Parathyroid adenoma (tissue), 2 donors: Measurements from ENCODE around the gene PTGES2.
A peak's percentile ranks its signal among the peaks of the same experiment; 100 is the strongest.

Experiments
- H2AFZ ChIP-seq: fragments of 300-600 bp; sonication (generic); one replicate; pipeline ENCODE4 v1.7.0; 2017; ENCODE audit warnings: antibody characterized with exemption, mild to moderate bottlenecking
- H3K27ac ChIP-seq: fragments of 300-600 bp; sonication (generic); one replicate; pipeline ENCODE4 v1.7.0; 2017
- H3K27me3 ChIP-seq: fragments of 300-600 bp; sonication (generic); one replicate; pipeline ENCODE4 v1.7.0; 2017; ENCODE audit warnings: low read length; ENCODE audit not compliant: control insufficient read depth, insufficient read depth
- H3K36me3 ChIP-seq: fragments of 300-600 bp; sonication (generic); one replicate; pipeline ENCODE4 v1.7.0; 2017; ENCODE audit warnings: low read length; ENCODE audit not compliant: control insufficient read depth, insufficient read depth
- H3K4me1 ChIP-seq: fragments of 300-600 bp; sonication (generic); one replicate; pipeline ENCODE4 v1.7.0; 2017; ENCODE audit warnings: control low read depth
- H3K4me2 ChIP-seq: fragments of 300-600 bp; sonication (generic); one replicate; pipeline ENCODE4 v1.7.0; 2017; ENCODE audit warnings: low read length
- H3K4me3 ChIP-seq: fragments of 300-600 bp; sonication (generic); one replicate; pipeline ENCODE4 v1.7.0; 2017; ENCODE audit warnings: low read depth, low read length
- H3K79me2 ChIP-seq: fragments of 300-600 bp; sonication (generic); one replicate; pipeline ENCODE4 v1.7.0; 2017; ENCODE audit warnings: control low read depth
- H3K9ac ChIP-seq: fragments of 300-600 bp; sonication (generic); one replicate; pipeline ENCODE4 v1.7.0; 2017; ENCODE audit warnings: mild to moderate bottlenecking
- H3K9me3 ChIP-seq: fragments of 300-600 bp; sonication (generic); one replicate; pipeline ENCODE4 v1.7.0; 2017; ENCODE audit warnings: low read length; ENCODE audit not compliant: control insufficient read depth
- TF ChIP-seq, protein P1 (sequence below): fragments of 300-600 bp; sonication (generic); IDR thresholded peaks from one replicate; pipeline ENCODE4 v1.7.0; 2017; ENCODE audit warnings: antibody characterized with exemption, mild to moderate bottlenecking
- donor health status: primary hyperparathyroidism.

PTGES2 gene

DNA sequence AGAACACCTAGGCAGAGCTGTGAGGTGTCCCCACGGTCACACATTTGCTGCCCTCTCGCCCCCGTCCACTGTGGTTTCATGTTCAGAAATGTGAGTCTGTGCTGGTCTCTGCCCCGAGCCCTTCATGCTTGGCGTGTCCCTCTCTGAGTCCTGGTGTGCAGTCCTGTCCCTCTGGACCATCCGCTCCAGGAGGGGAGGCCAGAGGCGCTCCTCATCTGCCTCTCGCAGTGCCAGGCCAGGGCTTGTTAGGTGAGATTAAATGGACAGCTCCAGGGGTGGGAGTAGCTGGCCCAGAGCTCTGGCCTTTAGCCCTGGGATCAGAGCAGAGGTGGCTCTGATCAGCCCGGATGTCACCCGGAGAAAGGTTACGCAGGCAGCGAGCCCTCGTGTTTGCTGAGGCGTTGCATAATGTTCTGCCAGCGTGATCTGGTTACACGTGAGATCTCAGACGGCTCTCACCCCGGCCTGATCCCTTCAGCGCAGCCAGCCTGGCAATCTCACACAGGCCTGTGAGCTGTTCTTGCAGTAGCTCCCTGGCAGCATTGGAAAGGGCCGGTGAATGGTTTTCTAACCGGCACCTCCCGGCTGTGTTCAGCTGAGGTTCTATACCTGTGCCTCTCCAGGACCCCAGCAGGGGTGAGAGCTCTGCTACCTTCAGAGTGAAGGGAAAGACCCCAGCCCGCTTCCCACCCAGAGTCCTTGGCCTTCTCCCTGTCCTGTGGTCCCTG lies 24.5 kb downstream of the PTGES2 start:
- Histone ChIP-seq H3K4me1 (peaks cover 26% of the 10 kb centered on the region), H3K9ac (no peak overlapping the region)

DNA sequence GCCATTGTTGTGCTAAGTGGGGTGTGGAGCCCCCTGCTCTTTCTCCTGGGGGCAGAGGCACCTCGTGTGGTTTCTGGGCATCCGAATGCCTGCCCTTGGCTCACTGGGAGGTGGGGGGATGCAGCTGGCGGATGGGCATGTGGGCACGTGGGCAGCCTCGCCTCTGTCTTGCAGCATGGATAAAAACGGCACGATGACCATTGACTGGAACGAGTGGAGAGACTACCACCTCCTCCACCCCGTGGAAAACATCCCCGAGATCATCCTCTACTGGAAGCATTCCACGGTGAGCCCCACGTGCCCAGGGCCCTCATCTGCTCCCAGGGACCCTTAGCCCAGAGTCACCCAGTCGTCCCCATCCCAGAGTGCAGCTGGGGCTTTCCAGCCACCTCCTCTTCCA lies 25.3 kb downstream of the PTGES2 start:
- Histone ChIP-seq H3K27ac (peak overlapping the region; percentile 72), H3K9ac (no peak overlapping the region), H3K4me3 (no peak overlapping the region)

More for the DNA sequence above, 24.5 kb downstream of the PTGES2 start:
- Histone ChIP-seq H3K27me3 (no peaks in the 10 kb centered on the region), H3K4me3 (no peak overlapping the region), H3K27ac (peak overlapping the region; percentile 72), H3K36me3 (no peaks in the 10 kb centered on the region), H3K9me3 (no peaks in the 10 kb centered on the region), H3K4me2 (peak overlapping the region; percentile 38), H3K79me2 (peaks cover 12% of the 10 kb centered on the region), H2AFZ (no peak overlapping the region)
- TF ChIP-seq, protein P1, sequence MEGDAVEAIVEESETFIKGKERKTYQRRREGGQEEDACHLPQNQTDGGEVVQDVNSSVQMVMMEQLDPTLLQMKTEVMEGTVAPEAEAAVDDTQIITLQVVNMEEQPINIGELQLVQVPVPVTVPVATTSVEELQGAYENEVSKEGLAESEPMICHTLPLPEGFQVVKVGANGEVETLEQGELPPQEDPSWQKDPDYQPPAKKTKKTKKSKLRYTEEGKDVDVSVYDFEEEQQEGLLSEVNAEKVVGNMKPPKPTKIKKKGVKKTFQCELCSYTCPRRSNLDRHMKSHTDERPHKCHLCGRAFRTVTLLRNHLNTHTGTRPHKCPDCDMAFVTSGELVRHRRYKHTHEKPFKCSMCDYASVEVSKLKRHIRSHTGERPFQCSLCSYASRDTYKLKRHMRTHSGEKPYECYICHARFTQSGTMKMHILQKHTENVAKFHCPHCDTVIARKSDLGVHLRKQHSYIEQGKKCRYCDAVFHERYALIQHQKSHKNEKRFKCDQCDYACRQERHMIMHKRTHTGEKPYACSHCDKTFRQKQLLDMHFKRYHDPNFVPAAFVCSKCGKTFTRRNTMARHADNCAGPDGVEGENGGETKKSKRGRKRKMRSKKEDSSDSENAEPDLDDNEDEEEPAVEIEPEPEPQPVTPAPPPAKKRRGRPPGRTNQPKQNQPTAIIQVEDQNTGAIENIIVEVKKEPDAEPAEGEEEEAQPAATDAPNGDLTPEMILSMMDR, result no peak

DNA sequence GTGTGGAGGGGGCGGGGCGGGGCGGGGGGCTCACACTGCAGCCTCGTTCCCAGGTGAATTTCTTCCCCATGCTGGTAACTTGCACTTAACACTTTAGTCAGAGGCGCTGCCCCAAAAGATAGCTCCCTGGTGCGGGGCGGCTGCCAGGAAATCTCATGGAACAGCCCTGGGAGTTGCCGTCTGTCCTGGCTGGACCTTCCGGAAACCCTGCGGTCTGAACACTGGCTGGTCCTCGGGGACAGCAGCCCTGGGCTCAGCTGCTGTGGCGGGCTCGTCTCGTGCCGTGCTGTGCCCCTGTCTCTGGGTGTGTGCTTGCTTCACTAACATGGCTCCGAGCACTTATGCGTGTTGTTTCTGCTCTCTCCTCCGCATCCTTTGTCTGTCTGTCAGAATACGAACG lies 25.8 kb downstream of the PTGES2 start:
- H3K27ac ChIP-seq, result no peak overlapping the region
- no peak overlapping the region for H3K9ac ChIP-seq
- no peak overlapping the region for H3K4me2 ChIP-seq
- no peaks in the 10 kb centered on the region for H3K36me3 ChIP-seq
- no peak overlapping the region for H3K4me3 ChIP-seq
- TF ChIP-seq, protein P1, result no peak
- H3K9me3 ChIP-seq, result no peaks in the 10 kb centered on the region
- no peak overlapping the region for H2AFZ ChIP-seq
- no peaks in the 10 kb centered on the region for H3K27me3 ChIP-seq
- H3K4me1 ChIP-seq, result peaks cover 35% of the 10 kb centered on the region
- peaks cover 19% of the 10 kb centered on the region for H3K79me2 ChIP-seq

More for the DNA sequence above, 25.3 kb downstream of the PTGES2 start:
- no peak overlapping the region for H3K4me2 ChIP-seq
- H3K79me2 ChIP-seq, result peaks cover 16% of the 10 kb centered on the region
- H3K36me3 ChIP-seq, result no peaks in the 10 kb centered on the region
- H3K27me3 ChIP-seq, result no peaks in the 10 kb centered on the region
- H2AFZ ChIP-seq, result no peak overlapping the region
- H3K4me1 ChIP-seq, result peaks cover 34% of the 10 kb centered on the region
- no peaks in the 10 kb centered on the region for H3K9me3 ChIP-seq
- TF ChIP-seq, protein P1, result no peak

DNA sequence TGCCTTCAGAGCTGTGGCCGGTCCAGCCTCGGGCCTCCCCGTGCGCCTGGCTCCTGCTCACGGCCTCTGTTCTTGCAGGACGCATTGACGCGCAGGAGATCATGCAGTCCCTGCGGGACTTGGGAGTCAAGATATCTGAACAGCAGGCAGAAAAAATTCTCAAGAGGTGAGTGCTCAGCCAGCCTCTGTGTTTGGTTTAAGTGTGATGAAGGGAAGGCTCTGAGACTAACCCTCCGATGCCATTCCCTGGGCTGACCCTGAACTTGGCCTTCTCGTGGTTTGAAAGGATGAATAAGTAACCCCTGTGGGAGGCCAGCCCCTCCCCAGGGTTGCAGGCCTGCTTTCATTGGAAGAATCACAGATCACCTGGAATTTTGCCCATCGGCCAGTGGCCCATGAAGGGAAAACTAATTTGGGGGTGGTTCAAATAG lies 26.3 kb downstream of the PTGES2 start:
- H3K4me1 ChIP-seq, result peaks cover 35% of the 10 kb centered on the region
- no peaks in the 10 kb centered on the region for H3K9me3 ChIP-seq
- no peak overlapping the region for H3K4me3 ChIP-seq
- no peaks in the 10 kb centered on the region for H3K36me3 ChIP-seq
- H2AFZ ChIP-seq, result no peak overlapping the region
- H3K9ac ChIP-seq, result no peak overlapping the region
- no peak overlapping the region for H3K4me2 ChIP-seq
- no peaks in the 10 kb centered on the region for H3K27me3 ChIP-seq
- peaks cover 23% of the 10 kb centered on the region for H3K79me2 ChIP-seq
- TF ChIP-seq, protein P1, result no peak
- peak overlapping the region; percentile 88 for H3K27ac ChIP-seq

DNA sequence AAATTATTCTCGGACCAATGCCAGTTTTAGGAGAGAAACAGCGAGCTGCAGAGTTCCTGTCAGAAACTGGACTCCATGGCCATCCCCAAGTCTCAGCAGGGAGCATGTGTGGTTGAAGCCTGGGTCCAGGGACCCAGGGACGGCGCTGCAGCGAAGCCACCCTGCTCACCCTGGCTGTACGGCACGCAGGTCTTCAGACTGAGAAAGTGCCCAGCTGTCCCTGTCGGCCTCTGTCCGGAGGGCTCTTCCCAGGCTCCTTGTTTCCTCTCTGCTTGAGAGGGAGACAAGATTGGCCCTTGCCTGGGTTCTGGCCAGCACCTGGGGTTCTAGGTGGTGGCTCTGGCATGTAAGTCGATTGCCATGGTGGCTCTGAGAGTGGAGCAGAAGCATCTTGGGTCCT lies 26.9 kb downstream of the PTGES2 start:
- Histone ChIP-seq H3K9ac (no peak overlapping the region), H3K79me2 (peaks cover 26% of the 10 kb centered on the region), H3K4me1 (peaks cover 35% of the 10 kb centered on the region), H3K9me3 (no peaks in the 10 kb centered on the region), H3K27me3 (no peaks in the 10 kb centered on the region), H3K4me2 (no peak overlapping the region), H3K36me3 (no peaks in the 10 kb centered on the region), H3K4me3 (no peak overlapping the region), H2AFZ (no peak overlapping the region), H3K27ac (peak overlapping the region; percentile 88)
- TF ChIP-seq, protein P1, result no peak
